ENCODE data around the gene COL26A1. TPM values are rescaled to one million over a fixed set of nuclear protein-coding genes. Genes with fewer than 3 reads are reported as not detected.
"Not testable (repeated sequence)": the region's sequence is repeated elsewhere in the genome, so short reads cannot be mapped to it uniquely, and the experiment has no call there.

COL26A1 gene
- total and polyA plus RNA-seq, 7 donors: 0.13 TPM; not detected in 6

DNA sequence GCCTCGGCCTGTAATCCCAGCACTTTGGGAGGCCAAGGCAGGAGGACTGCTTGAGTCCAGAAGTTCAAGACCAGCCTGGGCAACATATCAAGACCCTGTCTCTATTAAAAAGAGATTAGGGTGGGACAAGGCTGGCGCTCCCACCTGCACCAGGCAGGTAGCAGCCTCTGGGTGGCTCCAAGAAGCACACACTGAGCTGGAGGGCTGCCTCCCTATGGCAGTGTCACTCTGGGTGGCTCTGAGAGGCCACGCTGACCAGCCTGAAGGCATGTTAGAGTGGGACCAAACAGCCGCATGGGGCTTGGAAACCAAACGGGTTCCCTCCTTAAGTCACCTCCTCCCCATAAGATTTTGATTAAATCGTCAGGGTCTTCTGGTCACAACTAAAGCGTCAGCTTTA lies 19.8 kb upstream of the COL26A1 start:
- TF ChIP-seq POLR2A (IDR thresholded peaks at IDR 0.05) (no peak), EP300 (IDR thresholded peaks at IDR 0.05) (no peak), POLR2AphosphoS5 (IDR thresholded peaks at IDR 0.05) (no peak)
- TF ChIP-seq, protein P1, sequence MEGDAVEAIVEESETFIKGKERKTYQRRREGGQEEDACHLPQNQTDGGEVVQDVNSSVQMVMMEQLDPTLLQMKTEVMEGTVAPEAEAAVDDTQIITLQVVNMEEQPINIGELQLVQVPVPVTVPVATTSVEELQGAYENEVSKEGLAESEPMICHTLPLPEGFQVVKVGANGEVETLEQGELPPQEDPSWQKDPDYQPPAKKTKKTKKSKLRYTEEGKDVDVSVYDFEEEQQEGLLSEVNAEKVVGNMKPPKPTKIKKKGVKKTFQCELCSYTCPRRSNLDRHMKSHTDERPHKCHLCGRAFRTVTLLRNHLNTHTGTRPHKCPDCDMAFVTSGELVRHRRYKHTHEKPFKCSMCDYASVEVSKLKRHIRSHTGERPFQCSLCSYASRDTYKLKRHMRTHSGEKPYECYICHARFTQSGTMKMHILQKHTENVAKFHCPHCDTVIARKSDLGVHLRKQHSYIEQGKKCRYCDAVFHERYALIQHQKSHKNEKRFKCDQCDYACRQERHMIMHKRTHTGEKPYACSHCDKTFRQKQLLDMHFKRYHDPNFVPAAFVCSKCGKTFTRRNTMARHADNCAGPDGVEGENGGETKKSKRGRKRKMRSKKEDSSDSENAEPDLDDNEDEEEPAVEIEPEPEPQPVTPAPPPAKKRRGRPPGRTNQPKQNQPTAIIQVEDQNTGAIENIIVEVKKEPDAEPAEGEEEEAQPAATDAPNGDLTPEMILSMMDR (IDR thresholded peaks at IDR 0.05): no peak
- no peaks in the 10 kb centered on the region for H3K27me3 ChIP-seq
- WGBS, 2 donors: 92 to 93% methylated on average over 7 of the region's 7 CpGs
- H3K36me3 ChIP-seq: no peaks in the 10 kb centered on the region
- no peak for DNase-seq
- H3K27ac ChIP-seq: no peak overlapping the region
- H3K9me3 ChIP-seq: no peaks in the 10 kb centered on the region
- intact Hi-C loops (cut with DNase I): no loop called here
- no peak overlapping the region for H3K4me3 ChIP-seq
- H3K4me1 ChIP-seq: no peaks in the 10 kb centered on the region

DNA sequence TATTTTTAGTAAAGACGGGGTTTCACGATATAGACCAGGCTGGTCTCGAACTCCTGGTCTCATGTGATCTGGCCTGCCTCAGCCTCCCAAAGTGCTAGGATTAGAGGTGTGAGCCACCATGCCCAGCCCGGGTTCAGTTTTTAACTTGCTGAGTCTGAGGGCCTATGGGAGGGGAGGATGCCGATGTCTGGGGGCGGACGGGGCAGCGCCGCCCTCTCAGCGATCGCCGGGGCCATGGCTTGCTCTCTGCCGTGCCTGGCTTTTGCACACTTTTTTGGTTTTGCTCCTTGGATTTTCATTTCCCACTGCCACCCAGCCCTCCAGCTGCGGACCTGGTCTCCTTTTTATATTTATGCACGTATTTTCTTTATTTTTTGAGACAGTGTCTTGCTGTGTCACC lies 15.2 kb upstream of the COL26A1 start:
- no peak overlapping the region for H3K27ac ChIP-seq
- no peaks in the 10 kb centered on the region for H3K27me3 ChIP-seq
- TF ChIP-seq, protein P1 (IDR thresholded peaks at IDR 0.05): no peak
- TF ChIP-seq POLR2A (IDR thresholded peaks at IDR 0.05): no peak
- TF ChIP-seq EP300 (IDR thresholded peaks at IDR 0.05): no peak
- no peak for TF ChIP-seq POLR2AphosphoS5 (IDR thresholded peaks at IDR 0.05)
- DNase-seq: no peak
- H3K4me3 ChIP-seq: no peak overlapping the region
- 94% methylated on average over 15 of the region's 15 CpGs for WGBS, 2 donors
- no peaks in the 10 kb centered on the region for H3K9me3 ChIP-seq
- no peaks in the 10 kb centered on the region for H3K4me1 ChIP-seq
- no peaks in the 10 kb centered on the region for H3K36me3 ChIP-seq
- intact Hi-C loops (cut with DNase I): no loop called here

DNA sequence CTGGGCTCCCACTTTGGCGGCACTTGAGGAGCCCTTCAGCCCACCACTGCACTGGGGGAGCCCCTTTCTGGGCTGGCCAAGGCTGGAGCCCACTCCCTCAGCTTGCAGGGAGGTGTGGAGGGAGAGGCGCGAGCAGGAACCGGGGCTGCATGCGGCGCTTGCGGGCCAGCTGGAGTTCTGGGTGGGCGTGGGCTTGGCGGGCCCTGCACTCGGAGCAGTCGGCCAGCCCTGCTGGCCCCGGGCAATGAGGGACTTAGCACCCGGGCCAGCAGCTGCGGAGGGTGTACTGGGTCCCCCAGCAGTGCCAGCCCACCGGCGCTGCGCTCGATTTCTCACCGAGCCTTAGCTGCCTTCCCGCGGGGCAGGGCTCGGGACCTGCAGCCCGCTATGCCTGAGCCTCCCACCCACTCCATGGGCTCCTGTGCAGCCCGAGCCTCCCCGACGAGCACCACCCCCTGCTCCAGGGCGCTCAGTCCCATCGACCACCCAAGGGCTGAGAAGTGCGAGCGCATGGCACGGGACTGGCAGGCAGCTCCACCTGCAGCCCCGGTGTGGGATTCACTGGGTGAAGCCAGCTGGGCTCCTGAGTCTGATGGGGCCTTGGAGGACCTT lies 14.1 kb upstream of the COL26A1 start:
- H3K27me3 ChIP-seq; H3K4me3 ChIP-seq; H3K9me3 ChIP-seq; H3K36me3 ChIP-seq; DNase-seq; H3K4me1 ChIP-seq; H3K27ac ChIP-seq; intact Hi-C loops (cut with DNase I): not testable (repeated sequence)
- 92 to 93% methylated on average over 30 to 31 of the region's 32 CpGs for WGBS, 2 donors

DNA sequence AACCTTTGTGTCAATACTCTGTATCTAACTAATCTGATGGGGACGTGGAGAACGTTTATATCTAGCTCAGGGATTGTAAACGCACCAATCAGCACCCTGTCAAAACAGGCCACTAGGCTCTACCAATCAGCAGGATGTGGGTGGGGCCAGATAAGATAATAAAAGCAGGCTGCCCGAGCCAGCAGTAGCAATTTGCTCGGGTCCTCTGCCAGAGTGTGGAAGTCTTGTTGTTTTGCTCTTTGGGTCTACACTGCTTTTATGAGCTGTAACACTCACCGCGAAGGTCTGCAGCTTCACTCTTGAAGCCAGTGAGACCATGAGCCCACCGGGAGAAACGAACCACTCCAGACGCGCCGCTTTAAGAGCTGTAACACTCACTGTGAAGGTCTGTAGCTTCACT lies 13.4 kb upstream of the COL26A1 start:
- 71 to 79% methylated on average over 12 of the region's 12 CpGs for WGBS, 2 donors

DNA sequence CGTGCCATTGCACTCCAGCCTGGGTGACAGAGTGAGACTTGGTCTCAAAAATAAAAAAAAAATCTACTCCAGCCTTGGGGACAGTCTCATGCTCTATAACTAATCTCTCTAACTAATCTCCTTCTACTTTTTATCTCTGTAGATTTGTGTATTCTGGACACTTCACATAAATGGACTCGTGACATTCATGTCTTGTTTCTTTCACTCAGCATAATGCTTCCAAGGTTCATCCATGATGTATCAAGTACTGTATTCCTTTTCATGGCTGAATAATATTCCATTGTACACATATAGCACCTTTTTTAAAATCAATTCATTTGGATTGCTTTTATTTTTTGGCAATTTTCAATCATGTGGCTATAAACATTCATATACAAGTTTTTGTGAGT lies 9.8 kb upstream of the COL26A1 start:
- peaks cover 0 to 7% (median 0%) of the 10 kb centered on the region in 3 donors for H3K27me3 ChIP-seq
- no peaks in the 10 kb centered on the region for H3K36me3 ChIP-seq
- no peak overlapping the region for H3K4me3 ChIP-seq
- WGBS, 2 donors: 16 to 57% methylated on average over 2 of the region's 2 CpGs
- H3K4me1 ChIP-seq: no peaks in the 10 kb centered on the region
- H3K27ac ChIP-seq: no peak overlapping the region
- no peaks in the 10 kb centered on the region for H3K9me3 ChIP-seq
- no peak for TF ChIP-seq EP300 (IDR thresholded peaks at IDR 0.05)
- TF ChIP-seq, protein P1 (IDR thresholded peaks at IDR 0.05): no peak
- TF ChIP-seq POLR2A (IDR thresholded peaks at IDR 0.05): no peak
- no peak for TF ChIP-seq POLR2AphosphoS5 (IDR thresholded peaks at IDR 0.05)
- intact Hi-C loops (cut with DNase I): no loop called here
- no peak for DNase-seq

More for the DNA sequence above, 13.4 kb upstream of the COL26A1 start:
- H3K27me3 ChIP-seq; H3K9me3 ChIP-seq; H3K4me3 ChIP-seq; H3K36me3 ChIP-seq; H3K4me1 ChIP-seq; H3K27ac ChIP-seq; DNase-seq; intact Hi-C loops (cut with DNase I): not testable (repeated sequence)

DNA sequence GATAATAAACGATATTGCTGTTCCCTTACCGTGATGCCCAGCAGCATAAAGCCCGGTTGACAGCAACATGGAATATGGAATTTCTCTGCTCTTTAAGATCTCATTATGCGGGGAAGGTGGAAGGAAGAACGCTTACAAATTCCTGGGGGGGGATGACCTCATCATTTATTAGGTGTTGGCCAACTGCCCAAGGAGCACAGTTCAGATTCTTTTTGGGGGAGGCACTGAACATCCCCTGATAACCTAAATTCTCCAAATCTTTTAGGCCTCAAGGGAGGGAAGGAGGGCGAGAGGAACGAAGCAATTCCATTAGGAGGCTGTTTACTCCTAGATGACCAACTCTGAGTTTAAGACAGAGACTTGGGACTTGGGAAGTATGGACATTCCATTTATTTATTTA lies 5.2 kb upstream of the COL26A1 start:
- no peak for DNase-seq
- no peak overlapping the region for H3K27ac ChIP-seq
- 57 to 76% methylated on average over 7 of the region's 7 CpGs for WGBS, 2 donors
- peaks cover 0 to 14% (median under 1%) of the 10 kb centered on the region in 3 donors for H3K27me3 ChIP-seq
- TF ChIP-seq EP300 (IDR thresholded peaks at IDR 0.05) (no peak), POLR2AphosphoS5 (IDR thresholded peaks at IDR 0.05) (no peak), POLR2A (IDR thresholded peaks at IDR 0.05) (no peak)
- TF ChIP-seq, protein P1 (IDR thresholded peaks at IDR 0.05): no peak
- H3K9me3 ChIP-seq: no peaks in the 10 kb centered on the region
- intact Hi-C loops (cut with DNase I): no loop called here
- H3K36me3 ChIP-seq: no peaks in the 10 kb centered on the region
- H3K4me1 ChIP-seq: peaks cover 0 to under 1% (median under 1%) of the 10 kb centered on the region in 4 donors
- H3K4me3 ChIP-seq: no peak overlapping the region
